HG02852 (cell line): Measurements from ENCODE around the gene FANCC.

Source experiments
- ATAC-seq: cut with Tn5 transposase; IDR thresholded peaks from one replicate; pipeline ENCODE4 v1.9.1; 2021; ENCODE audit warnings: mild to moderate bottlenecking, moderate library complexity; ENCODE audit not compliant: unreplicated experiment

FANCC gene

DNA sequence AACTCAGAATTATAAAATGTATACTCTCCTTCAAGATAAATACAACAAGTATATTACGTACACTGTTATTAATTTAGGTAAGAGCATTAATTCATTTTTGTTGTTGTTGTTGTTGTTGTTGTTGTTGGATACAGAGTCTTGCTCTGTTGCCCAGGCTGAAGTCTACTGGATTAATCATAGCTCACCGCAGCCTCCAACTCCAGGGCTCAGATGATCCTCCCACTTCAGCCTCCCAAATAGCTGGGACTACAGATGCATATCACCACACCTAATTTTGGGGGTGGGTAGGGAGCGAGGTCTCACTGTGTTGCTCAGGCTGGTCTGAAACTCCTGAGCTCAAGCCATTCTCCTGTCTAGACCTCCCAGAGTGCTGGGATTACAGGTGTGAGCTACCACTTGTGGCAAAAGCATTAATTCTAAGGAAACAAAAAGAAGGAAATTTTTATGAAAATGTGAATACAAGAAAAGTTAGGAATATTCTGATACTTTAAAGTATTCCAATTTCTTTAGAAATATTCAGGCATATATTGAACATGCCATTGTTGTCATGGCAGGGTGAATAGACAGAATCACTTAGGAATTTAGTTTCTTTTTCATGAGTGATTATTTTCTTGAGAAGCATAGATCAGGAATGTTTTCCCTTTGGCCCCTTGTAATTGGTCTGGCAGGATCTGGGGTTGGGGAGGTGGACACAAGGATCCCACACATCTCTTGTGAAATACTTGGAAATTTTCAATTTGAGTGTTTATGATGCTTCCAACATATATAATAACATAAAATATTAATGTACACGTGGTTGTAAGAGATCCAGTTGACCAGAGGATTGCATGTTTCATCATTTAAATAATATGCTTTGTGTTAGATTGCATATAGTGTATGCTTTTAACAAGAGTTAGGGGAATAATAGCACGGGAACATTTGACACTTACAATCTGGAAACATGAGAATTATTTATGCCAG lies 263.6 kb downstream of the FANCC start:
- no peak for ATAC-seq

DNA sequence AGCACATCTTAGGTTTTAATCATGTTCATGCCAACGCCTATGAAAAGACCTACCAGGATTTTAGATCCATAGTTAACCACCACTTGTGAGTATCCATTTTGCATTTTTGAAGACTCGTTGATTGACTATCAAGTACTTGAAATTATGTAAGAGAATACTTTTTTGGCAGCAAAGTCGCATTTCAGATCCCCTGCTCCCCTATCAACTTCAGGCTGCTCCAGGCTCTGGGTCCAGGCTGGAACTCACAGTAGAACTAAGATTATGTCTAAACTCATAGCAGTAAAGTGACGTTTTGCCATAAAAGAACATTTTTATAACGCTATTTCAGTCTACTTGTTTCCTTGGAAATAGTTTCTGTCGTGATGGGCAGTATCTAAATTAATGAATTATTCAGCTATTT lies 267.7 kb downstream of the FANCC start:
- ATAC-seq = no peak
